ENCODE results near the gene MTCL3.

Gene MTCL3

GRCh38 chr6:127463056-127463455 lies 56.1 kb downstream of the MTCL3 start:
- FAIRE-seq (no peak), DNase-seq (ENCODE audit: low read depth, low spot score) (no peak)
- dilution Hi-C loops (cut with MboI; ENCODE audit: extremely low pct_ligation_motif_present, low sequenced_read_pairs), result no loop called here
- TF ChIP-seq EZH2 (IDR thresholded peaks at IDR 0.05; ENCODE audit: low read length) (no peak), CTCF (optimal IDR thresholded peaks at IDR 0.05 in 1 of 3, IDR thresholded peaks at IDR 0.05 in 1 of 3, conservative IDR thresholded peaks at IDR 0.05 in 1 of 3; ENCODE audit: extremely low read depth in 1 of 3, insufficient read depth in 2 of 3, low read length in 3 of 3) (no peak)
- Histone ChIP-seq H3K27ac (ENCODE audit: control insufficient read depth, insufficient read depth, low read length) (no peak overlapping the region), H3K9ac (ENCODE audit: control insufficient read depth, extremely low read depth, insufficient read depth, low read length) (no peak overlapping the region), H3K4me1 (ENCODE audit: control insufficient read depth, extremely low read depth, insufficient read depth, low read length) (no peaks in the 10 kb centered on the region), H3K4me2 (ENCODE audit: control insufficient read depth, extremely low read depth, insufficient read depth, low read depth, low read length) (no peak overlapping the region), H3K79me2 (ENCODE audit: control insufficient read depth, insufficient read depth, low read length) (no peaks in the 10 kb centered on the region), H2AFZ (ENCODE audit: control insufficient read depth, low read length) (no peak overlapping the region), H3K9me3 (ENCODE audit: control insufficient read depth, low read depth, low read length) (no peaks in the 10 kb centered on the region), H4K20me1 (ENCODE audit: control insufficient read depth, extremely low read depth, insufficient read depth, low read length) (no peaks in the 10 kb centered on the region), H3K36me3 (ENCODE audit: control insufficient read depth in 2 of 2, extremely low read depth in 1 of 2, insufficient read depth in 2 of 2, low read length in 2 of 2) (no peaks in the 10 kb centered on the region), H3K27me3 (ENCODE audit: control insufficient read depth, extremely low read depth, insufficient read depth, low read length) (no peaks in the 10 kb centered on the region), H3K9me1 (ENCODE audit: control insufficient read depth, extremely low read depth, insufficient read depth, low read length) (no peaks in the 10 kb centered on the region), H3K4me3 (ENCODE audit: control insufficient read depth in 2 of 3, extremely low read depth in 1 of 3, insufficient read depth in 2 of 3, low read depth in 1 of 3, low read length in 3 of 3) (no peak overlapping the region)

GRCh38 chr6:127462376-127462775 lies 56.8 kb downstream of the MTCL3 start:
- Histone ChIP-seq H3K4me1 (ENCODE audit: control insufficient read depth, extremely low read depth, insufficient read depth, low read length) (no peaks in the 10 kb centered on the region), H3K27ac (ENCODE audit: control insufficient read depth, insufficient read depth, low read length) (no peak overlapping the region), H3K79me2 (ENCODE audit: control insufficient read depth, insufficient read depth, low read length) (no peaks in the 10 kb centered on the region), H3K27me3 (ENCODE audit: control insufficient read depth, extremely low read depth, insufficient read depth, low read length) (no peaks in the 10 kb centered on the region), H4K20me1 (ENCODE audit: control insufficient read depth, extremely low read depth, insufficient read depth, low read length) (no peaks in the 10 kb centered on the region), H3K9ac (ENCODE audit: control insufficient read depth, extremely low read depth, insufficient read depth, low read length) (no peak overlapping the region), H3K9me3 (ENCODE audit: control insufficient read depth, low read depth, low read length) (no peaks in the 10 kb centered on the region), H3K4me3 (ENCODE audit: control insufficient read depth in 2 of 3, extremely low read depth in 1 of 3, insufficient read depth in 2 of 3, low read depth in 1 of 3, low read length in 3 of 3) (no peak overlapping the region), H3K36me3 (ENCODE audit: control insufficient read depth in 2 of 2, extremely low read depth in 1 of 2, insufficient read depth in 2 of 2, low read length in 2 of 2) (no peaks in the 10 kb centered on the region), H3K4me2 (ENCODE audit: control insufficient read depth, extremely low read depth, insufficient read depth, low read depth, low read length) (no peak overlapping the region), H3K9me1 (ENCODE audit: control insufficient read depth, extremely low read depth, insufficient read depth, low read length) (no peaks in the 10 kb centered on the region), H2AFZ (ENCODE audit: control insufficient read depth, low read length) (no peak overlapping the region)
- TF ChIP-seq CTCF (optimal IDR thresholded peaks at IDR 0.05 in 1 of 3, IDR thresholded peaks at IDR 0.05 in 1 of 3, conservative IDR thresholded peaks at IDR 0.05 in 1 of 3; ENCODE audit: extremely low read depth in 1 of 3, insufficient read depth in 2 of 3, low read length in 3 of 3) (peak in 1 of 3 experiments; percentile 2), EZH2 (IDR thresholded peaks at IDR 0.05; ENCODE audit: low read length) (no peak)
- FAIRE-seq (no peak), DNase-seq (ENCODE audit: low read depth, low spot score) (no peak)
- dilution Hi-C loops (cut with MboI; ENCODE audit: extremely low pct_ligation_motif_present, low sequenced_read_pairs), result no loop called here

Measured in keratinocyte (primary cell).